ENCODE measurements around the gene CCDC88B.

Gene CCDC88B

DNA sequence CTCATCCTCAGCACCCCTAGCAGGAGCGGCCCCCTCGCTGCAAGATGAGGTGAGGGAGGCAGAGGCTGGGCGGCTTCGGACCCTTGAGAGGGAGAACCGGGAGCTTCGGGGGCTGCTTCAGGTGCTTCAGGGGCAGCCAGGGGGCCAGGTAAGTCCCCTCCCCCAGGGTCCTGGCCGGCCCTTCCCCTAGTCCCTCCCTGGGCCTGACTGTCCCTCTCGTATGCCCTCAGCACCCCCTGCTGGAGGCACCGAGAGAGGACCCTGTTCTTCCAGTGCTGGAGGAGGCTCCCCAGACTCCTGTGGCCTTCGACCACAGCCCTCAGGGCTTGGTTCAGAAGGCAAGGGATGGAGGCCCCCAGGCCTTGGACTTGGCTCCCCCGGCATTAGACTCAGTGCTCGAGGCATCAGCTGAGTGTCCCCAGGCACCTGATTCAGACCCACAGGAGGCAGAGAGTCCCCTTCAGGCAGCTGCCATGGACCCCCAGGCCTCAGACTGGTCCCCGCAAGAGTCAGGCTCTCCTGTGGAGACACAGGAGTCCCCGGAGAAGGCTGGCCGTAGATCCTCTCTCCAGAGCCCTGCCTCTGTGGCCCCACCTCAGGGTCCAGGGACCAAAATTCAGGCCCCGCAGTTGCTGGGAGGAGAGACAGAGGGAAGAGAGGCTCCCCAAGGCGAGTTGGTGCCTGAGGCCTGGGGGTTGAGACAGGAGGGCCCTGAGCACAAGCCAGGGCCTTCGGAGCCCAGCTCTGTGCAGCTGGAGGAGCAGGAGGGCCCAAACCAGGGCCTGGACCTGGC, 4.0 kb downstream of the CCDC88B start:
- no peak for DNase-seq

- no peak for DNase-seq
Observed at GRCh38 chr11:64344787-64345186, 4.8 kb downstream of the CCDC88B start.

DNA sequence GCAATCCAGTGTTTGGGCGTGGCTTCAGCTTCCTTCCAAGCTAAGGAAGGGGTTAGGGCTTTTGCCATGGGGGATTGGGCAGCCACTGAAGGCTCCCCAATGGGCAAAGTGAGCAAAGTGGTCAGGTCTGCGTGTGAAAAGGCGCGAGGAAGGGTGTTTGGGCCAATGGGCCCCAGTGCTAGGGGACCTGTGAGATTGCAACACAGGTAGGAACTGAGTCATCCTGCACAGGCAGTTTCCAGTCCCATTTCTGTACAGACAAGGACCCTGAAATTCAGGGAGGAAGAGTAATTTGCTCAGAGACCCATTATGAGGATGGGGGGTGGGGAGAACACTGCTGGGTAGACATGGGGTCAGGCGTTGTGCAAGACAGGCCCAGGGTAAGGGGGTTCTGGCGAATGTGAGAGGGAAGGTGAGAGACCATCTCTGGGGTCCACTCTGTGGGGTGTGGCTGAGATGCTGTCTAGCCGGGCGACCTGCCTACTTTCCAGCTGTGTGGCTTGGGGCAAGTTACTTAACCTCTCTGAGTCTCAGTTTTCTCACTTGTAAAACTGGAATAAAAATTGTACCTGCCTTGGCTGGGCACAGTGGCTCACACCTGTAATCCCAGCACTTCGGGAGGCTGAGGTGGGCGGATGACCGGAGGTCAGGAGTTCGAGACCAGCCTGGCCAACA, 7.3 kb downstream of the CCDC88B start:
- no peak for DNase-seq

- no peak for DNase-seq
Observed at GRCh38 chr11:64348383-64349024, 8.5 kb downstream of the CCDC88B start.

- DNase-seq: no peak
Observed at GRCh38 chr11:64349025-64349387, 9.0 kb downstream of the CCDC88B start.

- no peak for DNase-seq
Observed at GRCh38 chr11:64349404-64349803, 9.4 kb downstream of the CCDC88B start.

DNA sequence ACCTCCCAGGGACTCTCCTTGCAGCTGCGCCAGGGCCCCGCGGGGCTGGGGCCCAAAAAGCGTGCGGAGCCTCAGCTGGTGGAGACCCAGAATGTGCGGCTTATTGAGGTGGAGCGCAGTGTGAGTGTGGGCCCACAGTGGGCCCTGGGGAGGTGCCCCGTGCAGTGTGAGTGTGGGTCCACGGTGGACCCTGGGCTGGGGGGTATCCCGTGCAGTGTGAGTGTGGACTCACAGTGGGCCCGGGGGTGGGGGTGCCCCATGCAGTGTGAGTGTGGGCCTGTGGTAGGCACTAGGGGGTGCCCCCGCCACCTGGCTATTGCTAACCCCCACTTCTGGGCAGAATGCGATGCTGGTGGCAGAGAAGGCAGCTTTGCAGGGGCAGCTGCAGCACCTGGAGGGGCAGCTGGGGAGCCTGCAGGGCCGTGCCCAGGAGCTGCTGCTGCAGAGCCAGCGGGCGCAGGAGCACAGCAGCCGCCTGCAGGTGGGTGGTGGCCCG, 11.2 kb downstream of the CCDC88B start:
- no peak for DNase-seq

DNA sequence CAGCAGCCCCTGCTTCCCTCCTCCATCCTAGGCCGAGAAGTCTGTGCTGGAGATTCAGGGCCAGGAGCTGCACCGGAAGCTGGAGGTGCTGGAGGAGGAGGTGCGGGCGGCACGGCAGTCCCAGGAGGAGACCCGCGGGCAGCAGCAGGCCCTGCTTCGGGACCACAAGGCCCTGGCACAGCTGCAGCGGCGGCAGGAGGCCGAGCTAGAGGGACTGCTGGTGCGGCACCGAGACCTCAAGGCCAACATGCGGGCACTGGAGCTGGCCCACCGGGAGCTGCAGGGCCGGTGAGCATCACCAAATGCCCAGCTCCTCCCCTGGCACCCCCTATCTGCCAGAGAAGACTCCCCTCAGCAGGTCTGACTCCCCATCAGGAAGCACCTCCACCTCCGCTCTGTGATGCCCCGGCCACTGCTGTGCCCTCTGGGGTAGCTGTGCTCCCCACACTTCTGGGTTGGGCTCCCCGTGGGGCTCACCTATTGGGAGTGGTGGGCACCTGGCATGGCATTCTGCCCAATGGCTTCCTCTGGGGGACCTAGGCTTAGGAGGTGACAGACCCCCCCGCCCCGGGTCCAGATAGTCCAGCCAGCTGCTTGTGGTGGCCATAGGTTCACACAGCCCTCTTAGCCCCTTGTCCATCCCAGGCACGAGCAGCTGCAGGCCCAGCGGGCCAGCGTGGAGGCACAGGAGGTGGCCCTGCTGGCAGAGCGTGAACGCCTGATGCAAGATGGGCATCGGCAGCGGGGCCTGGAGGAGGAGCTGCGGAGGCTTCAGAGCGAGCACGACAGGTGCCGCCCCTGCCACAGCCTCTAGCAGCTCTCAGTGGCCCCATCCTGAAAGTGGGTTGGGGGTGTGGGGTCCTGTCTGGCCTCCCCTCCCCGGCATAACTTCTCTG, 12.3 kb downstream of the CCDC88B start:
- DNase-seq: no peak

DNA sequence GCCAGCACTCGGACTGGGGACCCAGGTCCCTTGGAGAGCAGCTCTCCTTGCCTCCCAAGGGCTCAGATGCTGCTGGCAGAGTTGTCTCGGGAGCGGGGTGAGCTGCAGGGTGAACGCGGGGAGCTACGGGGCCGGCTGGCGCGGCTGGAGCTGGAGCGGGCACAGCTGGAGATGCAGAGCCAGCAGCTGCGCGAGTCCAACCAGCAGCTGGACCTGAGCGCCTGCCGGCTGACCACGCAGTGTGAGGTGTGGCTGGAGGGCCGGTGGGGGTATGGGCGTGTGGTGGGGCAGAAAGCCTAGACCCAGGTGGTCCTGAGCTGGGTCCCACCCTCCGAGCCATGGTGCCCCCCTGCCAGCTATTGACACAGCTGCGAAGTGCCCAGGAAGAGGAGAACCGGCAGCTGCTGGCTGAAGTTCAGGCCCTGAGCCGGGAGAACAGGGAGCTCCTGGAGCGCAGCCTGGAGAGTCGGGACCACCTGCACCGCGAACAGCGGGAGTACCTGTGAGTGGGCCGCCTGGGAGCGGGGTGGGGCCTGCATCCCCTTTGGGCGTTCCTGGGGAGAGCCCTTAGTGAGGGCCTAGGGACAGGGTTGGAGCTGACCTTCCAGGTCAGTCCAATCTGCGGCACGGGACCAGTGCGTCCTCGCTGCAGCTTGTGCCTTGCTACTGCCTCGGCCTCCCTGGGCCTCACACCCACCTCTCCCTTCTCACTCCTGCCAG, 13.2 kb downstream of the CCDC88B start:
- no peak for DNase-seq

GRCh38 chr11:64353715-64354506, 13.9 kb downstream of the CCDC88B start:
- no peak for DNase-seq

DNA sequence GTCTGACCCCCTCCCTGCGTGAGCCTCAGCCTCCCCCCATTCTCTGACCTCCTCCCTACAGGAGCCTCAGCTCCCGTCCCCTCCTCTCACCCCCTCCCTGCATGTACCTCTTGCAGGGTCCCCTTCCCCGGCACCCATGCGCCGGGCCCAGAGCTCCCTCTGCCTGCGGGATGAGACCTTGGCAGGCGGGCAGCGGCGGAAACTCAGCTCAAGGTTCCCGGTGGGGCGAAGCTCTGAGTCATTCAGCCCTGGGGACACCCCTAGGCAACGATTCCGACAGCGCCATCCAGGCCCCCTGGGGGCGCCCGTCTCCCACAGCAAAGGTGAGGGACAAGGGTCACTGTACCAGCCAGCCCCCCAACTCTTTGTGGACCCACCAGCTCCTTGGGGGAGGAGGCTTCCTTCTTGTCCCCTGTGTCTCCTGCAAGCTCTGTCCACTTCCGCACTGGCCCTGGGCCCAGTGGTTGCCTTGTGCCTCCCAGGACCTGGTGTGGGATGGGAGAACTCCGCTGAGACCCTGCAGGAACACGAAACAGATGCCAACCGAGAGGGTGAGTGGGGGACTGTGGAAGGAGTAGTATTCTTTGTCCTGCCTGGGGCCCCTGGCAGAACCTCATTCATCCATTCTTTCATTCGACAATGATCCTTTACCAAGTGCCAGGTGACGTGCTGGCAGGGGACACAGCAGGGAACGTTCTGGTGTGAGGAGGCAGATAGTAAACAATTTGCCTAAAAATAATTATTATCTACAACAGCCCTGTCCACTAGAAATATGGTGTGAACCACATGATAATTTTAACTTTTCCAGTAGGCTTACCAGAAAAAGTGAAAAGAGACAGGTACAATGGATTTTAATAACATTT, 15.3 kb downstream of the CCDC88B start:
- no peak for DNase-seq

- no peak for DNase-seq
Observed at GRCh38 chr11:64356498-64357411, 16.8 kb downstream of the CCDC88B start.

DNA sequence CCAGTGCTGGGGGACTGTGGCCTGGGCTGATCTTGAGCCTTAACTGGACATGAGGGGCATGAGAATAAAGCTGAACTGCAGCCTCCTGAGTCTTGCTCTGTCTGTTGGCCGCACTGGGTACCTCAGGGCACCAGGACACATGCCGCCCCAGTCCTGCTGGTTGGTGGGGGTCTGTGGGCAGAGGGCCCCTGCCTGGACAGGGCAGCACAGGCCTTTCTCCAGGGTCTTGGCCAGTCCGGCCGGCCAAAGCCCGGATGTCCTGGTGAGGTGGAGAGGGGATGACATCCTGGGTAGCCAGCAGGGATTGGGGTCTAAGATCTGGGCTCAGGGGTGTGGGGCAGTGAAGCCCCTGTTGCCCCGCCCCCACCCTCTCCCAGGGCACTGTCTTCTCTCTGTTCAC, 17.4 kb downstream of the CCDC88B start:
- no peak for DNase-seq

- no peak for DNase-seq
Observed at GRCh38 chr11:64357904-64358535, 18.0 kb downstream of the CCDC88B start.

DNA sequence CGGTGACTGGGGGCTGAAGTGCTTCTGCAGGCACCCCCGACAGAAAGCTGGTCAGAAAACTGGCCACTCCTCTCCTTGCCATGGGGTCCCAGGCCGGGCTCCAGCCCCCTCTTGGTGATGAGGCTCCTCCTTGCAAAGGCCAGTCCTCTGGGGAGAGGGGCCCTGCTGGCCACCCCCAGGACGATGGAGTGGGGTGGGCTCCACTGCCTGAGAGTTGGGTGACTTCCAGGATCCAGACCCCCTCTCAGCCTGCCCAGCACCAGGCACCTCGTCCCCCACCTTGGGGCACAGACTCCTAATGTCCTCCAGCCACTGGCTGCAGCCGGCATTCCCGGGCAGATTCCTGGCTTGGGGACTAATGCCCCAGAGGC, 18.5 kb downstream of the CCDC88B start:
- DNase-seq: no peak

DNA sequence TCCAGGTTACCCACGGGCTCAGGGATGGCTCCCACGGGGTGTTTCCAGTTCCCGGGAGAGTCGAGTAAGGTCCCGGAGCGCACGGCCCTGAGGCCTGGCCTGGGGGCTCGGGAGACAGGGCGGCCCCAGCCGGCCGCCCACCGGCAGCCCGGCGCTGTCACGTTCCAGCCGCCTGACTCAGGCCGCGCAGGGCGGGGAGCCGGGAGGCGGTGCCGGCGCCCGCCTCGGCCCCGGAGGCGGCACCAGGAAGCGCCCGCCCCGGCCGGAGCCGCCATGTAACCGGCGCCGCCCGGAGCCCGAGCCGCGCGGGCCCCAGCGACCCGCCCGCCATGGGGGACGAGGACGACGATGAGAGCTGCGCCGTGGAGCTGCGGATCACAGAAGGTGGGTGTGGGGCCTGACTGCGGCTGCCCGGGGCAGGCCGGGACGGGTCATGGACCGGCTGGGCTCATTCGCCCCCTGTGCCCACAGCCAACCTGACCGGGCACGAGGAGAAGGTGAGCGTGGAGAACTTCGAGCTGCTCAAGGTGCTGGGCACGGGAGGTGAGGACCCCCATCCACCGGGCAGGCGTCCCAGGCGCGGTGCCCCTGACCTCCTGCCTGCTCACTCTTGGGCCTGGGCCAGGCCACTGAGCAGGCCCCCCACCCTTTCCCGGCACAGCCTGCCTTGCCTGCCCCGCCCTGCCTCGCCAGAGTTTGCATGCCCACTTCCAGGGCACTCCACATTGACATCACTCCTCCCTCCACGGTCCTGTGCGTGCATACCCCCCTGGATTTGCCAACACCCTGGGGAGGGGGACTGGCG, 19.1 kb downstream of the CCDC88B start, which contains the start of gene RPS6KA4:
Gene RPS6KA4, plus strand, starts transcription at position 256 of the 805 bp plus-strand sequence. Its CDS starts 74 bp downstream, at position 330.
- peak; percentile 44 for DNase-seq

GRCh38 chr11:64359712-64360445, 19.9 kb downstream of the CCDC88B start:
- peak; percentile 24 for DNase-seq
